HG03095 (cell line): ENCODE results near the gene RAET1E.
A peak's percentile ranks its signal among the peaks of the same experiment; 100 is the strongest.
"Not testable (repeated sequence)": the region's sequence is repeated elsewhere in the genome, so short reads cannot be mapped to it uniquely, and the experiment has no call there.

Experiments used
- ATAC-seq: cut with Tn5 transposase; IDR thresholded peaks from one replicate; pipeline ENCODE4 v1.9.1; 2021; ENCODE audit warnings: moderate library complexity; ENCODE audit not compliant: unreplicated experiment

Gene RAET1E, protein sequence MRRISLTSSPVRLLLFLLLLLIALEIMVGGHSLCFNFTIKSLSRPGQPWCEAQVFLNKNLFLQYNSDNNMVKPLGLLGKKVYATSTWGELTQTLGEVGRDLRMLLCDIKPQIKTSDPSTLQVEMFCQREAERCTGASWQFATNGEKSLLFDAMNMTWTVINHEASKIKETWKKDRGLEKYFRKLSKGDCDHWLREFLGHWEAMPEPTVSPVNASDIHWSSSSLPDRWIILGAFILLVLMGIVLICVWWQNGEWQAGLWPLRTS

DNA sequence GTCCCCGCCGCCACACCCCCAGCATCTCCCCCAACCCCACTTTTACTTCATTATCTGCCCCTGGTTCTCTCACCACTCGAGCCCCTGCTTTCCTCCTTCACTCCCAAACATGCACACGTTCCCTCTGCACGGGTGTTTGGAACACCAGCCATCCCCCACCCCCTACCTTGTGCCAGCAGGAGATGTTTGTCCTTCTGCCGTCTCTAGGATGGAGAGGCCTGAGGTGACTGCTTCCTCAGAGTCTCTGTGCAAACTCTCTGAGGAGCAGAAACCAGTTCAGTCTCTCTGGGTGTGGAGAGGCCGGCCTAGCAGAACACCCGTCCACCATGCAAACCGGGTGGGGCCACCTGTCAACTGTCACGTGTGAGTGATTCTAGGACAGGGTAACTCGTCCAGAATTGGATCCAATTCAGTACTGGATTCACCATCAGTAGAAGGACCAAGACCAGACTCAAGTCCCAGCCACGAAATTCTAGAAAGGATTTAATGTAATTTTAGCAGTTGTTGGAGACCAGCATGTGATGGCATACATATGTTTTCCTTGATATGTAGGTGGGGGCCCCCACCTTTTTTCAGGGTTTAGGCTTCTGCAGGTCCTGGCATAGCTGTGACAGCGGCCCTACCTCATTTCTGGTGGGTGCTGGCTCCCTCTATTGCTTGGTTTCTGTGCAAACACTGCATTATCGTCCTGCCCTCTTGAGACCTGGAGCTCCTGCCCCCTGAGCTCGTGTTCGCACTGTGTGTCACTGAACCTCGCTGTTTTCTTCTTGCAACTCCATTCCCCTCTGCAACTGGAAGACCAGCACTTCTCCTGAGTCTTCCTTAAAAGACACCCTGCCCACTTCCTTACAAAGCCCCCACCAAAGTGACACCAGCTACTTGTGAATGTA is at the start of gene RAET1E:
Gene RAET1E (minus strand): TSS at position 259 of the 890 bp plus-strand sequence. CDS start 7,212 bp downstream, outside the sequence.
- no peak for ATAC-seq

DNA sequence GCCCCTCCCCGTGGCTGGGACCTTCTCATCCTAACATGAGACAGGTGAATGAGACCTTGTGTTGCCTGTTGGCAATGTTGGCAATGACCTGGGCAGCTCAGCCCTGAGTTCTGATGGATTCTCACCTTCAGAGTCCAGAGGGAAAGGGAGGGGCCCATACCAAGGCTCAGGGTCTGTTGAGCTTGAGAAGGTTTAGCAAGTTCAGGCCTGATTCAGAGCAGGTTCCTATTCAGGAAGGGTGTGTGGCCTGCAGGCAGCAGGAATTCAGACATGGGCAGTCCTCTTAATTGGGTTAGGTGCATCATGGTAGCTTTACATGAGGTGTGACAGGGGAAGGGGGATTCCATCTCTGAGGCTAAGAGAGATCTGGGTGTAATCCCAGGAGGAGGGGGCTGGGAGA is 49.6 kb upstream of the RAET1E start:
- not testable (repeated sequence) for ATAC-seq

DNA sequence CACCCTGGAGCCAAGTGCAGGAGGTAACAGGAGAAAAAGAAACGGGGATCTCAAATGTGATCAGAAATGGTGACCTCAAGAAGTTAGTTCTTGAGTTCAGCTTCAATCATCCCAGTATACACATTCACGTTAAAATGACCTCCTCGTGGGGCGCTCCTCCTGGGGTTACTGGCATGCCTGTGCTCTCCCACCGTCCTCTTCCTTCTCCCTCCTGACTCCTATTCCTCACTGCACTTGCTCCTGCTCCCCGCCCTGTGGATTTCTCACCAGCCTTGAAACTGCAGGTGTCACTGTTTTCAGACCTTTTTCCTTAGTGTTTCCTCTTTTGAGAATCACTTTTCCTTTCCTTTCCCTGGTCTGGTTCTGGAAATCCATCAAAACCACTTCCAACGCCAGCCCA is 48.7 kb upstream of the RAET1E start:
- not testable (repeated sequence) for ATAC-seq

DNA sequence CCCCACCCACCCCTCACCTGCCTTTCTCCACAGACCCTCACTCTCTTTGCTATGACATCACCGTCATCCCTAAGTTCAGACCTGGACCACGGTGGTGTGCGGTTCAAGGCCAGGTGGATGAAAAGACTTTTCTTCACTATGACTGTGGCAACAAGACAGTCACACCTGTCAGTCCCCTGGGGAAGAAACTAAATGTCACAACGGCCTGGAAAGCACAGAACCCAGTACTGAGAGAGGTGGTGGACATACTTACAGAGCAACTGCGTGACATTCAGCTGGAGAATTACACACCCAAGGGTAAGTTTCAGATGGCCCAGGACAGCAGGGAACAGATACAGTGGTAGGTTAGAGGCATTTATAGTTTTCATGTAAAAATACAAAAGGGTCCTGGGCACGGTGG is 47.4 kb upstream of the RAET1E start:
- not testable (repeated sequence) for ATAC-seq

DNA sequence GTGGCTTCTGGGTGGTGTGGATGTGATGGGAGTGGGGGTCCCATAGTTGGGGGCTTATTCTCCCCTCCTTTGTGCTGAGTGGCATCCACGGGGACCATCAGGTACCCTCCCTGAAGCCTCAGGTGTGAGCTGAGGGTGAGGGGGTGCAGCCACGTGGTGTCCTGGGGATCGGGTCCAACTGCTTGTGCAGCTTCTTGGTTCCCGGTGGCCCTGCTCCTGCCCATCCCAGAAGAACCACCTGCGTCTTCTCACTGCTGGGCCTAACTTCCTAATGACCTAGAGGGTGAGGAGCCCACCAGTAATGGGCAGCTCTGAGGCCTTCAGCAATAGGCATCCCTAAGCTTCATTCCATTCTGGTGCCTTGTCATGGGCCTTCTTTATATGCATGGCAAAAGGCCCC is 45.4 kb upstream of the RAET1E start:
- not testable (repeated sequence) for ATAC-seq

DNA sequence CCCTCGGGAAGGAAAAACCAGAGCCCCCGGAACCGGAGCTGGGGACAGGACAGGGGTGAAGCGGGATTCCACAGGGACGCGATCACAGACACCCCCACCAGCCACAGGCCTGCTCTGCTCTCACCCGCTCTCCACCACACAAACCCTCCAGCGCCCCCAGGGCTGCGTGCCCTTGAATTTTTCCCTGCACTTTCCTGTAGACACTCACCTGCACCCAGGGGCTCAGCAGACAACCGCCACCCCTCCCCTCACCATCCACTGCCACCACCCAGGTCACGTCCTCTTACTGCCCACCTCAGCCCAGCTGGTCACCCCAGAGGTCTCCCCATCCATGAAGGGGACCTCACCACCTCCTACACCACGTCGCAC is 44.5 kb upstream of the RAET1E start:
- ATAC-seq: no peak

DNA sequence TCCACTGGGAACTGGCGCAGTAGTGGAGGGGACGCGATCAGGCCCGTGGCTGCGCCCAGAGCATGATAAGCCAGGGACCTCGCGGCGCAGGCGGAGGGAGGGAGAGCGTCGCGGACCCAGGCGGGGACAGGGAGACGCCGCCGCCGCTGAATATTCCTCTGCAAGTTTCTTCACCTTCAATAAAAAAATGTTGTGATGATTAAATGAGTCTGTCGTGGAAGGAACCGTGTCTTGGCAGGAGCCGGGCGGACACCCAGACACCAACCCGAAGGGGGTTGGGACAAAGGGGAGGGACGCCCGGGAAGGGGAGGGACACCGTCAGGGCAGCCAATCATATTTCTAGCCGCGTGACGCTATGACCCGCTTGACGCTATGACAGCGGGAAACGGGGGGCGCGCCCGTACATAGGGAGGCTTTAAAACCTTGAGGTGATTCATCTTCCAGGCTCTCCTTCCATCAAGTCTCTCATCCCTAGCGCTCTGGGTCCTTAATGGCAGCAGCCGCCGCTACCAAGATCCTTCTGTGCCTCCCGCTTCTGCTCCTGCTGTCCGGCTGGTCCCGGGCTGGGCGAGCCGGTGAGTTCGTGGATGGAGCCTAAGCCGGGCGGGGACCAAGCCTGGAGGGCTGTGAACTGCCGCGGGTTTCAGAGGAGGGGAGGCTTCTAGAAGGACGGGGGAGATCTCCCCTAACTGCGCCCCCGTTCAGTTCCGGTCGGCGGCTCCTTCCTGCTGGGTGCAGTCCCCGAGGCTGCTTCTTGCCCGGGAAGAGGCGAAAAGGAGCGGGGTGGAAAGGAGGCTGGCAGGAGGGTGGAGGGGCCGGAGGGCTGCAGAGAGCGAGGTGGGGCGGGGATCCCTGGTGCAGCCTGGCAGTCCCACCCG is 43.9 kb upstream of the RAET1E start, which contains the start of gene ULBP2:
Gene ULBP2 (plus strand): TSS at position 432 of the 878 bp plus-strand sequence. CDS start 59 bp downstream, at position 491.
- ATAC-seq: no peak

DNA sequence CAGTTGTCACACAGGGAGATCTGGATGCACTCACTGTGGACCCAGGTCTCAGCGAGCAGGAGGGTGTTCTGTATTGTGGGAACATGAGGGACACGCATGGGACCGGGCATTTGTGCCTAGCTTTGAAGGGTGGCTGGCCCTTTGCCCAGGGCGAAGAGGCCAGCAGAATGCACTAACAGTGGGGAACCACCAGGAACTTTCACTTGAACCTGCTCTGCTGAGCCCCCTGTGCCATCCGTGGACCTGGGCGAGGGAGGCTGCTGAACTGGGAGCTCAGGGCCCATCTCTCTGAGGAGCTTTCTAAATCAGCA is 42.7 kb upstream of the RAET1E start:
- ATAC-seq: no peak

DNA sequence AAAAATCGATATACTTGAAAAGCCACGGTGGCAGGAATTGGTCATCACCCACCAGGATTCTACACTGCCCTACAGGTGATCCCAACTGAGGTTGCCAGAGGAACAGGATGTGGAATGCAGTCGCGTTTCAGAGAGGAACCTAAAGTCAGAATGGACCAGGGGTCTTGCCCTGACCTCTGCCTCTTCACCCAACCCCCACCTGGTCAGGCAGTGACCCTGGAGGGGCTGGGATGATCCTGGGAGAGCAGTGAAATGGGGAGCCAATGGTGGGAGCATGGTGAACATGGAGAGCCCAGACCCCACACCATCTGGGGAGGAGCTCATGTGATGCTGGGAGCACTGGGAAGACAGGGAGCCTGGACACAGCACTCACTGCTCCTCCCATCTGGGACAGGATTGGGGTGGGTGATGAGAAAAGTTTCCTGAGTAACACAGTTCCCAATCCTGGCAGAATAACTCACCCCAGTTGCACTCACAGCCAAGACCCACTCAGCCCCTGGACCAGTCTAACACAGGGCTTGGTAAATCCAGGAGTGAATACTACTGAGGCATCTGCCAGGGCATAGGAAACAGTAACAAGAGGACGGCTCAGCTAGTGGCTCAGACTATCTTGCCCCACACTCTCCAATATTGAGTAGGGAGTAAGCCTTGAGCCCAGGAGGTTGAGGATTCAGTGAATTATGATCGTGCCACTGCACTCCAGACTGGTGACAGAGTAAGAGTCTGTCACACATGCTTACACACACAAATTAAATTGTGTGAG is 42.2 kb upstream of the RAET1E start:
- ATAC-seq: no peak

DNA sequence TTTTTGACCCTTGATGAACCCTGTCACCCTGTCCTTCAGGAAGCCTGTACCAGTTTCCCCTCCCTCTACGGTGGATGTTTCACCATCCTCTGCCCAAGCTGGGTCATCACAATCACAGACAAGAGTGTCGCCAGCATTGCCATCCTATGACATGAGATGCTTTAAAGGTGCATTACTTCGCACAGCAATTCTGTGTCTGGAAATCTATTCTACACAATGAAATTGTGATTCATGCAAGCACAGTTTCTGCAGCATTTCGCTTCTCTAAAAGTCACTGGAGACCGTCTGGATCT is 41.4 kb upstream of the RAET1E start:
- ATAC-seq: no peak

DNA sequence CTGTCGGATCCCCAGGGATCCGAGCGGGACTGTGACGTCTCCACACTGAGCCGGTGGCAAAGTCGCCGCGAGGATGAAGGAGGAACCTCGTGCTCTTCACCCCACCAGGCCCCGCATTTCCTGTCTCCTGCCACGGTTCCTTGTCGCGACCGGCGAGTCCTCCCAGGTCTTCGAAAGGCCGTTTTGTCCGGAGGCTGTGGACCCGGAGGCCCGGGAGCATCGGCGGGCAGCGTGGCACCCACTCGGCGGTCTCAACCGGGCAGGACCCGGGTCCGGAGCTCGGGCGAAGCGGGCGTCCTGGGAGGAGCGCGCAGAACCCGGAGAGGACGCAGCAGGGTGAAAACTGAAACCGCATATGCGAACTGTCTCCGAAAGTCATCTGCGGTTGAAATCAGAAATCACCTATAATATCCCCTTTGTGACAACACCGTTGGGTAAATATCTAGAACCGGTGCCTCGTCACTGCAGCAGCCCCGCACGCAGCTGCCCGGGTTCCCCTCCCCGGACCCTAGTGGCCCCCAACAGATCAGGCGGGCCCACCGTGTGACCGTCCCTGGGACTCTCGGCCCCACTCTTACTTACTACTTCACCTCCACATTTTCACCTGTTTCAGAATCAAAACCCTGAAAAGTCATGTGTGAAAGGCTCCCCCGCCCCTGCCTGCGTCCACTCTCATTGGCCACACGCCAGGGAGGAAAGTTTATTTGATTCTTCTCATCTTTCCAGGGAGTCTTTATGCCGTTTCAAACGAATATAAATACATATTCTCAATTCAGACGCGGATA is 40.9 kb upstream of the RAET1E start:
- peak; percentile 87 for ATAC-seq

DNA sequence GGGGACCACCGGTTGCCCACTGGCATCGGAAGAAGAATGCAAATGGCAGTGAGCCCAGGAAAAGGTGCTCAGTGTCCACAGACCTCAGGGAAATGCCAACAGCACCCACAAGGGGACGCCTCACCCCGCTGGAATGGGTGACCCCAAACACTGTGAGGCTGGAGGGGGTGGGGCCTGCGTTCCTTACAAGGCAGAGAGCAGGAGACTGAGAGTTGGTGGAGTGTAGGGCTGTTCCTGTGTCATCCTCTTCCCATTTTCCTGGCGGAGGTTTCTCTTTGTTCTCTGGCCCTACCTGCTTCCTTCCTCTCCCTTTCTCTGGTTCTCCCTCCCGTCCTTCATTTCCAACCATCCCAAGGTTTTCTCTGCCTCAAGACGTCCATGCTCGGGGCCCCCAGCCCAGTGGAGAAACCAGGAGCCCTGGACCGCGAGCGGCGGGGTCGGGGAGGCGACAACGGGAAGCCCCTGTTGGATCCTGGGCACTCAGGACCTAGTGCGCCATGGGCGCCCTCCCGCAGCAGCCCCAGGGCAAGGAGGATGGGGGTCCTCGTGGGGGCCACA is 40.2 kb upstream of the RAET1E start:
- not testable (repeated sequence) for ATAC-seq

DNA sequence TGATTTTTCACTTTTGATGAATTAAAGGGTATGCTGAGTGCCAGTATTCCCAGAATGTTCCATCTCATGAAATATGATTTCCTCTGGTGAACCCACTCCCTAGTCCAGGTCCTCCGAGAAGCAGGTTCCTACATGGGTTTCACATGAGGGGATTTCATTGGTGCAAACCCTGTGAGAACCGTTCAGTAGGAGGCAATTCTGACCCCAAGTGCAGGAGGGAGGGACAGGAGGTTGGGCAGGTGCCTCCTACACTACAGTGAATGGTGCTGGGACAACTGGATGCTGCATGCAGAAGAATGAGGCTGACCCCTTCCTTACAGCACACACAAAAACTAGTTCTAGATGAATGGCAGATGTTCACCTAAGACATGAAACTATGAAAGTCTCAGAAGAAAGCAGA is 38.8 kb upstream of the RAET1E start:
- no peak for ATAC-seq

DNA sequence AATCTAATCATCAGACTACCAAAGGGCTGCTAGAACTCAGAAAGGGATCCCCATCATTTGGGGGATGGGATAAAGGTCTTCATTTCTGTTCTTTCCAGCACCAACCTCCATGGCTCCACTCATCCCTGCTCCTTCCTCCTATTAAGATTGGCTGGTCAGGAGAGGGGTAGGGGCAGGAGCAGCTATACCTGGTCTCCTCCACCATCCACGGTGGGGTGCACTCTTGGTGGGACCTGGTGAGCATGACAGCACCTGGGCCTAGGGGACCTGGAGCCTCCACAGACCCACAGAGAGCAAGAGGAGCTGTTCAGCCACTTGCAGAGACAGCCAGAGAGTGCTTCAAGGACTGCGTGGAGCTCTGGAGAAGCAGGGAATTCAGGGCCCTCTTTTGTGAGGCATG is 37.8 kb upstream of the RAET1E start:
- no peak for ATAC-seq

DNA sequence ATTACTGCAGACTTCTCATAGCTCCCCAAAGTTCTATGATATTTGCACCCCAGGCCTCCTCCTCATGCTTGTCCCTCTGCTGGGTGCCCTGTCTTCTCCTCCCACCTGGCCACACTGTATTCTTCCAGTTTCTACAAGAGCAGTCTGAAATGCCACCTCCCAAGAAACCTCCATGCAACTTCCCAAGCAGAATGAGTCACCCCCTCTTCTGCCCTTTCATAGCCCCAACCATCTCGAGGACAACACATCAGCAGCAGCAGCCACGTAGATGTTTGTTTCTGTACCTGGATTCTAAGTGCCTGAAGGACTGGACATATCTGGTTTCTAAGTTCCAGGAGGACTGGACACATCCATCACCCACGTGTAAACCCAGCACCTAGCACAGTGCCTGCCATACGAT is 37.3 kb upstream of the RAET1E start:
- no peak for ATAC-seq

DNA sequence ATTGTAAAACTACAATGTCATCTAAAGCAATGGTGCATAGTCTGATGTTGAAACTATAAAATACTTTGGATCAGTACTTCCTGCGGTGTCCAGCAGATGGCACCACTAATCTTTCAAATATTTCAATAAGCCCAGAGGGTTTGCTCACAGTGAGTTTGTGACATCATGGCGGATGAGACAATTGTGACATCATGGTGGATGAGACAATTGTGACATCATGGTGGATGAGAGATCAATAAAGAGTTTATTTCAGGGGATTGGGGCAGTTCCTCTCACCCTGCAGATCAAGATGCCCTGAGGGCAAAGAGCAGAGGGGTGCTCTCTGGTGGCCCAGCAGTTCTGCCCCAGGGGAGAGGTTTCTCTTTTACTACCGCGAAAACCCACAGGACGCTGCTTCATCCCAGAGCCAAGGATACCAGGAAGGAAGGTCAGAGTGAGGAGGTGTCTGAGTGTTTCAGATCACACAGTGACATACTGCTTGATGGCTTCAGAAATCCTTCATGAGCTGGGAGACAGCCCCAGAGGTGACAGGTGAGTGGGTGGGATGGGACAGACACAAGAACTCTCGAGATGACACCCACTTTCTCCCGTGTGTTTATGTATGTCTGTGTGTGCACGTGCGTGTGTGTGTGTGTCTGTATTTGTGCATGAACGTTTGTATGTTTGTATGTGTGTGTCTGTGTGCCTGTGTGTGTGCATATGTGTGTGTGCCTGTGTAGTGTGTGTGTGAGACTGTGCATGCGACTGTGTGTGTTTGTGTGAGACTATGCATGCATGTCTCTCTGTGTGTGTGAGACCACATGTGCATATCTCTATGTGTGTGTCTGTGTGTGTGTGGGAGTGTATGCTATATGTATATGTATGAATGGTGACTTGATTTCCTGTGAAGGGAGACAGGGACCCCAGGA is 36.6 kb upstream of the RAET1E start:
- ATAC-seq: no peak

DNA sequence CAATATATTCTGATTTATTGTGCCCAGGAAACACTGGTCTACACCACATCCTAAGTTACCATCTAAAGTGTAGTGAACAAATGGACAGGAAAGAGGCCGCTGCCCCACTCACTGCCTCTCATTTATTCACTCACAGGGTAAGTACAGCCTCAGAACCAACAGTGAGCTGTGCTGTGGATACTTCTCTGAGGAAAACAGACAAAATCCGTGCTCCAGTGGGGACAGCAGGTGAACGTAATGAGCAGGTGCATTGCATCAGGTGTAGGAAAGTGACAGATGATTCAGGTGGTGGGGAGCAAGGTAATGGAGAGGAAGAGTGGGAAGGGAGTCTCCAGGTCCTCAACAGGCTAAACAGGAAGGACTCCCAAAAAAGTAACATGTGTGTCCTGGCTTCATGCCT is 35.5 kb upstream of the RAET1E start:
- ATAC-seq: no peak

DNA sequence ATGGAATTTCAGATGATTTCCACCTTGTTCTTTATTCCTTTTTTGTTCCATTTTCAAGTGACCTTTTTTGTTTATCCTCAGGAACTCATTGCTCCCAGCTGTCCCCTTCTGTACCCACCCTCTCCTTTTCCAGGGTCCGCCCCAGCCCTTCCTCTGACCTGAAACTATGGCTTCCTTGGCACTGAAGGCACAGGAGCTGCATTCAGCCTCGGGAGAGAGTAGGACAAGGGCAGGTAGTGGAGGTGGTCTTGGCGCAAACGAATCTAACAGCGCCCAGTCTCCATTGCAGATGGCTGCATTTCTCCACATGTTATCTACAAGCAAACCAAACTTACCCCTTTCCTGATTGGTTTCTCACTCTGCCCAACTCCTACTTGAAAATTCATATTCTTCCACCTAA is 35.1 kb upstream of the RAET1E start:
- ATAC-seq: no peak

DNA sequence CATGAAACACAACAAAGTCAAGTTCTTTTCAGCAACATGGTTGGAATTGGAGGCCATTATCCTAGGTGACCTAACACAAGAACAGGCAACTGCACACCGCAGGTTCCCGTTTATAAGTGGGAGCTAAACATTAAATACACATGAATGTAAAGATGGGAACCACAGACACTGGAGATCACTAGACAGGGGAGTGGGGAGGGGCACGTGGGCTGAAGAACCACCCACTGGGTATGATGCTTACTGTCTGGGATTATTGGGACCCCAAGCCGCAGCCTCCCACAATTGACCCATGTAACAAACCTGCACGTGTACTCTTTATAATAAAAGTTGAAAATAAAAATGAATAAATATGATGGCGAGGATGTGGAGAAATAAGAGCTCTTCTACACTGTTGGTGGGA is 33.6 kb upstream of the RAET1E start:
- no peak for ATAC-seq
